ENCODE measurements around the gene LCP1. TPM values are rescaled to one million over a fixed set of nuclear protein-coding genes. Genes with fewer than 3 reads are reported as not detected.

The LCP1 gene
- total and polyA plus RNA-seq, 2 donors from 2014 or later, result 5.6 to 73.5 TPM

DNA sequence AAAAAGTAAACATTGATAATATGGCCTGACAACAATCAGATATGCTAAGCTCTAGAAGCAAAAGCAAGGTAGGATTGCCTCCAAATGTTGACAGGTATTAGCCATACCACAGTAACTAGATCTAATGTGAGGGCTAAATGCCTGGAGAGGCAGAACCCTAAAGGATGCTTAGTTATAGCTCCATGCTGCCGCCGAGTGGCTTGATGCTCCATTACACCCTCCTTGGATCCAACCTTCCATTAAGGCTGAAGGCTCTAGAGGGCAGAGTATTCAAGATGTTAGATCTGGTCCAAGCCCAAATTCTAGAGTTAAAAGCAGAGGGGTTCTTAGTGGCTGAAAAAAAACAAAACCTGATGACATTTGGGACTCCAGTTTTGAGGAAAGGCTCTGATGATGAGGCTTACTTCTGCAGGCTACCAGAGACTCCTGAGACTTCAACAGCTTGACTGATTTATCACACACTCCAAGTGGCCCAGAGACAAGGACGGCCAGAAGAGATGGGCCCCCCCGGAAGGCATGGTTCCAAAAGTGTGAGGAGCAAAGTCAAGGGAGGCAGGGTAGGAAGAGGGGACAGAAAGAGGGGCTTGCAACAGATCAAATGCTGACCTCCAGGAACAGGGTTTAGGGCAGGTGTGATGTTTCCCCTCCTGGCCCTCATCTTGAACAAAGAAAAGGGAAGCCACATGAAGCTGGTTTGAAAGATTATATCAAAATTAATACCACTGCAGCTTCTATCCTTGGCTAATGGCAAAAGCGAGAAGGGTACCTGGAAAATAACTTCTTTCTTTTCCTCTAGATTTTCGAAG, 55.2 kb downstream of the LCP1 start:
- H3K27me3 ChIP-seq (ENCODE audit: control insufficient read depth, insufficient read depth, low read length), result no peaks in the 10 kb centered on the region
- FAIRE-seq (no peak), DNase-seq (peak; percentile 75 to 93 (median 80))
- H3K9ac ChIP-seq (ENCODE audit: low read length in 3 of 3), result no peak overlapping the region
- H3K9me3 ChIP-seq (ENCODE audit: control insufficient read depth in 2 of 3, insufficient read depth in 1 of 3, low read length in 3 of 3), result no peaks in the 10 kb centered on the region
- H3K4me1 ChIP-seq (ENCODE audit: control insufficient read depth in 2 of 3, insufficient read depth in 2 of 3, low read depth in 1 of 3, low read length in 3 of 3), result peaks cover 0 to 3% (median 0%) of the 10 kb centered on the region in 3 donors
- intact Hi-C loops (cut with DNase I), result no loop called here
- H3K36me3 ChIP-seq (ENCODE audit: control insufficient read depth in 2 of 3, insufficient read depth in 3 of 3, low read length in 3 of 3), result no peaks in the 10 kb centered on the region
- no peak overlapping the region for H3K4me3 ChIP-seq (ENCODE audit: low read length in 3 of 3)
- no peak overlapping the region for H3K27ac ChIP-seq (ENCODE audit: low read depth in 2 of 2, low read length in 2 of 2)
- TF ChIP-seq, protein P1, sequence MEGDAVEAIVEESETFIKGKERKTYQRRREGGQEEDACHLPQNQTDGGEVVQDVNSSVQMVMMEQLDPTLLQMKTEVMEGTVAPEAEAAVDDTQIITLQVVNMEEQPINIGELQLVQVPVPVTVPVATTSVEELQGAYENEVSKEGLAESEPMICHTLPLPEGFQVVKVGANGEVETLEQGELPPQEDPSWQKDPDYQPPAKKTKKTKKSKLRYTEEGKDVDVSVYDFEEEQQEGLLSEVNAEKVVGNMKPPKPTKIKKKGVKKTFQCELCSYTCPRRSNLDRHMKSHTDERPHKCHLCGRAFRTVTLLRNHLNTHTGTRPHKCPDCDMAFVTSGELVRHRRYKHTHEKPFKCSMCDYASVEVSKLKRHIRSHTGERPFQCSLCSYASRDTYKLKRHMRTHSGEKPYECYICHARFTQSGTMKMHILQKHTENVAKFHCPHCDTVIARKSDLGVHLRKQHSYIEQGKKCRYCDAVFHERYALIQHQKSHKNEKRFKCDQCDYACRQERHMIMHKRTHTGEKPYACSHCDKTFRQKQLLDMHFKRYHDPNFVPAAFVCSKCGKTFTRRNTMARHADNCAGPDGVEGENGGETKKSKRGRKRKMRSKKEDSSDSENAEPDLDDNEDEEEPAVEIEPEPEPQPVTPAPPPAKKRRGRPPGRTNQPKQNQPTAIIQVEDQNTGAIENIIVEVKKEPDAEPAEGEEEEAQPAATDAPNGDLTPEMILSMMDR (IDR thresholded peaks at IDR 0.05; ENCODE audit: borderline replicate concordance, extremely low read depth, insufficient read depth), result peak; percentile 84

DNA sequence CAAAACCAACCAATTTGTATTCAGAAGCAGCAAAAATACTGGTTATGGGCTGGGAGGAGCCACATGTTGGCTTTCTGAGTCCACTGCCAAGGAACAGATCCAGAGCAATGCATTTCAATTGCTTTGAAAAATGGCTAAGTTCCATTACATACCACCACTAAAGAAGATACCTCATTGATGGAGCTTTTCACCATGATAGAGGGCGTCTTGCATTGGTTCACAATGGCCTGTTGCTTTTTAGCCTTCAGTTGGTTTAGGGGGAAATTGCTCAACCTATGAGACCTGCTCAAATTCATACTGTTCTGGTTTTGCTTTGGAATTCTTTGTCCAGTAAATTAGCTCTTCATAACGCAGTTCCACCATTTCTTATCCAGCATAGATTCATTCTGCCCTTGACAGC, 55.9 kb downstream of the LCP1 start:
- no peaks in the 10 kb centered on the region for H3K36me3 ChIP-seq (ENCODE audit: control insufficient read depth in 2 of 3, insufficient read depth in 3 of 3, low read length in 3 of 3)
- no peak overlapping the region for H3K4me3 ChIP-seq (ENCODE audit: low read length in 3 of 3)
- FAIRE-seq (no peak), DNase-seq (no peak)
- no peak overlapping the region for H3K27ac ChIP-seq (ENCODE audit: low read depth in 2 of 2, low read length in 2 of 2)
- no peaks in the 10 kb centered on the region for H3K9me3 ChIP-seq (ENCODE audit: control insufficient read depth in 2 of 3, insufficient read depth in 1 of 3, low read length in 3 of 3)
- H3K9ac ChIP-seq (ENCODE audit: low read length in 3 of 3), result no peak overlapping the region
- intact Hi-C loops (cut with DNase I), result no loop called here
- peaks cover 0 to 3% (median 0%) of the 10 kb centered on the region in 3 donors for H3K4me1 ChIP-seq (ENCODE audit: control insufficient read depth in 2 of 3, insufficient read depth in 2 of 3, low read depth in 1 of 3, low read length in 3 of 3)
- TF ChIP-seq, protein P1 (IDR thresholded peaks at IDR 0.05; ENCODE audit: borderline replicate concordance, extremely low read depth, insufficient read depth), result no peak
- H3K27me3 ChIP-seq (ENCODE audit: control insufficient read depth, insufficient read depth, low read length), result no peaks in the 10 kb centered on the region

DNA sequence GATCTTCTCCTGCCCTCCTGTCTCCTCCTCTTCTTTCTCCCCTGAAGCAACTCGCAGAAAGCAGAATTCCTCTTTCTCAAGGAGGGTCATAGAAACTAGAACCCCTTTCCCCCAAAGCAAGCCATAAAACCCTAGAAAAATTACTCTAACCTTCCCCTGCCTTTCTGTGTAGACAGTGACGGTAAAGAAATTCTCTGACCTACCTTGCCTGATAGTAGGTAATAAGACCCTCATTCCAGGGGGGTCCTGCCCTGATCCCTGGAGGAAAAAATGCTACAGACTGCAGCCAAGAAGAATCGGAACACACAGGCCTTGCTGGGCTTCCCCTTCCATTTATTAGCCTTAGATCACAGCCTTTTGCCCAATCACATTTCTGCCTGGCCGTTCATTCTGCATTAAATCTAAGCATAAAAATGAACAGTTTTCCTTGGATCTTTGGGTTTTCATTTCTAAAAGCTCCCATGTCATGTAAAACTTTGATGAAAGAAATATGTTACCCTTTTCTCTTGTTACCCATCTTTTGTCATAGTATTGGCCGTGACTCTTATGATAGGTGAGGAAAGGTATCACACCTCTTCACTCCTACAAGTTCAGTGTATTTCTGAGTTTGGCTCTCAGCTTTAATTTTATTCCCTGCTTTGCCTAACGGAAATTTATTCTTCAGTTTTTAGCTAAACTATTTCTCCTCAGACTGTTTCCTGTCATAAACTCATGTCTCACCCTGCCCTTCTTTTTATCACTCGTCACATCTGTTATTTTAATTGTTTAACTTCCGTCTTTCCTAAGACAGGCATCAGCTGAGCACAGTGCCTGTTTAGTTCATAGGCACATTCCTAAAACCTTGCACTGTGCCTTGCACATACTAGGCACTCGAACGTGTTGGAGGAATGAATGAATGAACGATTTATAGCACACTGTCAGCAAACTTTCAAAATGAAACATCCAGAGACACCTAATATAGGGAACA, 56.7 kb downstream of the LCP1 start:
- no peak overlapping the region for H3K9ac ChIP-seq (ENCODE audit: low read length in 3 of 3)
- H3K27me3 ChIP-seq (ENCODE audit: control insufficient read depth, insufficient read depth, low read length), result no peaks in the 10 kb centered on the region
- FAIRE-seq (no peak), DNase-seq (peak in 1 of 5 donors; percentile 43)
- peaks cover 0 to 3% (median under 1%) of the 10 kb centered on the region in 3 donors for H3K4me1 ChIP-seq (ENCODE audit: control insufficient read depth in 2 of 3, insufficient read depth in 2 of 3, low read depth in 1 of 3, low read length in 3 of 3)
- H3K27ac ChIP-seq (ENCODE audit: low read depth in 2 of 2, low read length in 2 of 2), result no peak overlapping the region
- H3K36me3 ChIP-seq (ENCODE audit: control insufficient read depth in 2 of 3, insufficient read depth in 3 of 3, low read length in 3 of 3), result no peaks in the 10 kb centered on the region
- intact Hi-C loops (cut with DNase I), result no loop called here
- TF ChIP-seq, protein P1 (IDR thresholded peaks at IDR 0.05; ENCODE audit: borderline replicate concordance, extremely low read depth, insufficient read depth), result no peak
- H3K4me3 ChIP-seq (ENCODE audit: low read length in 3 of 3), result no peak overlapping the region
- no peaks in the 10 kb centered on the region for H3K9me3 ChIP-seq (ENCODE audit: control insufficient read depth in 2 of 3, insufficient read depth in 1 of 3, low read length in 3 of 3)
